CD4-positive, alpha-beta T cell treated with Interleukin-17A for 4 hours (primary cell): ENCODE measurements around the gene PRSS8.
"Not testable (repeated sequence)": the region's sequence is repeated elsewhere in the genome, so short reads cannot be mapped to it uniquely, and the experiment has no call there.

Experiments used
- DNase-seq: peaks from one replicate; pipeline ENCODE4 v3.0.0-alpha.2; 2020; ENCODE audit warnings: mixed read lengths

The PRSS8 gene

DNA sequence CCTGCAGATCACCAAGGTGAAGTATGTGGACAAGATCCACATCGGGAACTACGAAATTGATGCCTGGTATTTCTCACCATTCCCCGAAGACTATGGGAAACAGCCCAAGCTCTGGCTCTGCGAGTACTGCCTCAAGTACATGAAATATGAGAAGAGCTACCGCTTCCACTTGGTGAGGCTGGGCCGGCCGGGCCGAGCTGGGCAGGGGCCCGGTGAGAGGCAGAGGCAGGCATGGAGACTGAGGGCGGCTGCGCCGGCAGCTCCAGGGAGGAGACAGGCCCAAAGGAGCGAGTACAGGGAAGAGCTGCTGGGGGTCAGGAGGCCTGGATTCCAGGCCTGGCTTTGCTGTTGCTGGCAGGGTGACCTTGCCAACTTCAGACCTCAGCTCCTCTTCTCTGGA, 8.3 kb downstream of the PRSS8 start:
- DNase-seq, result no peak

DNA sequence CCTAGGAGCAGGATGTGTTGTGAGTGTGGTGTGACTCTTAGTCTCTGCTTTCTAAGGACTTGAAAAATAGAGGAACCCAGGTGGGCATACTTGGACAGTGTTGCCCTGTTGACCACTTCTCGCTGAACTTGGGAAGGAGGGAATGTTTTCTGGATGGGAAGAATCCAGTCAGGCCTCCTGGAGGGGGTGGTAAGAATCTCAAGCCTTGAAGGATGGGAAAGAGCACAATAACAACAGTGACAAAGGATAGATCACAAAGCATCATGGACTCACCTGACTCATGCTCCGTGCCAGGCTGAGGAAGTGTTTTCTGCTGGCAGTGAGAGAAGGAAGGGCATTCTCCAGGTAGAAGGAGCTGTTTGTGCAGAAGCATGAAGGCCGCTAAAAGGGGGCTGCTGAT, 9.7 kb downstream of the PRSS8 start:
- DNase-seq, result no peak

DNA sequence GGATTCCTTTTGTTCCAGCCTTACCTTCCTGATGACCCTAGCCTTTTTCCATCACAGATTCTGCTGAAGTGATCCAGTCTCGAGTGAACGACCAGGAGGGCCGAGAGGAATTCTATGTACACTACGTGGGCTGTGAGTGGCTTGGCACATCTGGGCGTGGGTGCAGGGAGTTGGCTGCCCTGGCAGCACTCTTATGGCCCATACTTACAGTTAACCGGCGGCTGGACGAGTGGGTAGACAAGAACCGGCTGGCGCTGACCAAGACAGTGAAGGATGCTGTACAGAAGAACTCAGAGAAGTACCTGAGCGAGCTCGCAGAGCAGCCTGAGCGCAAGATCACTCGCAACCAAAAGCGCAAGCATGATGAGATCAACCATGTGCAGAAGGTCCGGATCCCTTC, 15.4 kb downstream of the PRSS8 start:
- no peak for DNase-seq

DNA sequence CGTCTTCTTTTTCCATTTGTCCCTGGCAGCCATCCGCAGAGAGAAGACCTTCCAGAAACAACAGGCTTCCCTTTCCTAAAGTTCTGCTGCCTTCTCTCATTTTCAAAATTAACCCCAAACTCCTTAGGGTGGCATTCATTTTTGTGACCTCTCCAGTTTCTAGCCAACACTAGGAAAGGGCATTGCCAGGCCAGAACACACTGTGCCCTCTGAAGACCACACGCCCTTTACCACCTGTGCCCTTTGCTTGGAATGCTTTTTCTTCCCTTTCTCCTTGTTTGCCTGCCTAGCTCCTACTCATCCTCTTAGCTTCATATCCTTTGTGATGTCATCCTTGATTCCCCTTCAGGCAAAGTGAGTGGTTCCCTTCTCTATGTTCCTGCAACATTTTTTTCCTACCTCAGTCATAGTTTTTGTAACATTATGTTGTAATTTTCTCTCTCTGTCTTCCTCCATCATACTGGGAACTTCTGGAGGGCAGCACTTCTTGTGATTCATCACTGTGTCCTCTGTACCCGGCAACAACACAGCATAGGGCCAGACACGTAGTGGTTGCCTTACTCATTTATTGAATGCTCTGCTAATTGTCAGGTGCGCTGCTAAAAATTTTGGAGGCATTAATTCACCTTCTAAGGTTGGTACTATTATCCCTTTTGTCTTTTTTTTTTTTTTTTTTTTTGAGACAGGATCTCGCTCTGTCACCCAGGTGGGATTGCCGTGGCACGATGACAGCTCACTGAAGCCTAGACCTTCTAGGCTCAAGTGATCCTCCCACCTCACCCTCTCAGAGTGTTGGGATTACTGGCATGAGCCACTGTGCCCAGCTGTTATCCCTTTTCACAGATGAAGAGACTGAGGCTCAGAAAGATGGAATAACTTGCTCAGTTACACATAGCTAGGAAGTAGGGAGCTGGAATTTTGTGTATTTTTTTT, 17.0 kb downstream of the PRSS8 start:
- no peak for DNase-seq

DNA sequence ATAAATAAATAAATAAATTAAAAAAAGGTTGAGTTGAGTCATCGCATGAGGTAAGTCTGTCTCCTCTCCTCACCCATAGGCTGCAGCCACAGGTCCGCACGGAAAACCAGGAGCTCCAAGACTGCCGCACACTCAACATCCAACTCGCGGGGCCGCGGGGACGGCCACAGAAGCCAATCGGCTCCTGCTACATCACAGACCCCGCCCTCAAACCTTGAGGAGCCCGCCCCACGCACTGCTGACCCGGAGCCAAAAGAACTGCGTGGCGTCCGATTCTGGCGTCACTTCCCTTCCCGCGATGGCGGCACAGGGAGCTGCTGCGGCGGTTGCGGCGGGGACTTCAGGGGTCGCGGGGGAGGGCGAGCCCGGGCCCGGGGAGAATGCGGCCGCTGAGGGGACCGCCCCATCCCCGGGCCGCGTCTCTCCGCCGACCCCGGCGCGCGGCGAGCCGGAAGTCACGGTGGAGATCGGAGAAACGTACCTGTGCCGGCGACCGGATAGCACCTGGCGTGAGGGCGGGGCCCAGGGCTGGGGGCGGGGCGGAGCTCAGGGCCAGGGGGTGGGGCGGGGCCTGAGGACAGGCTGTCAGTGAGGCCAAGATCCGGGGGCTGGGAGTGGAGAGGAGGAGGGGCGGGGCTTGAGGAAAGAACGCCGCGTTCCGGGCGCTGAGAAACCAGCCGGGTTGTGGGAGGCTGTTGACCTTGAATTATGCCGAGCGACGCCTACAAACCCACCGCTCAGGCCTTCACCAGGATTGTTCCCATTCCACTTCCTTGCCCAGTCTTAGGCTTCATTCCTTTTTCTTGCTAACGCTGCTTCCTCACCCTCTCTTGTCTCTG, 17.9 kb downstream of the PRSS8 start, which contains the start of gene KAT8:
Gene KAT8 (plus strand): TSS at position 281 of the 839 bp plus-strand sequence. CDS start 18 bp downstream, at position 299.
- DNase-seq, result peak; percentile 99

DNA sequence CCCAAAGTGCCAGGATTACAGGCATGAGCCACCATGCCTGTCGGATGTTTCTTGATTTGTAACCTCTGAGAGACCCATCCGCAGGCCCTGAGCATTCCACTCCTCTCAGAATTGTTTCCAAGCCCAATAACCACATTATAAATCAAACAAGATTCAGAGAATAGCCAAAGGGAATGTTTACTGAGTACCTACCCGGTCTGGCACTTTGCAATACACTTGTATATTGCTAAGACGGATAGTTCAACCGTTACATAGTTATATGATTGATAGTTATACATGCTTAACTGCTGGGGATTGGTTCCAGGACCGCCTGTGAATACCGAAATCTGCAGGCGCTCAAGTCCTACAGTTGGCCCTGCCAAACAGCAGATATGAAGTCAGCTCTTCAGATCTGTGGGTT, 21.1 kb downstream of the PRSS8 start:
- DNase-seq, result no peak

DNA sequence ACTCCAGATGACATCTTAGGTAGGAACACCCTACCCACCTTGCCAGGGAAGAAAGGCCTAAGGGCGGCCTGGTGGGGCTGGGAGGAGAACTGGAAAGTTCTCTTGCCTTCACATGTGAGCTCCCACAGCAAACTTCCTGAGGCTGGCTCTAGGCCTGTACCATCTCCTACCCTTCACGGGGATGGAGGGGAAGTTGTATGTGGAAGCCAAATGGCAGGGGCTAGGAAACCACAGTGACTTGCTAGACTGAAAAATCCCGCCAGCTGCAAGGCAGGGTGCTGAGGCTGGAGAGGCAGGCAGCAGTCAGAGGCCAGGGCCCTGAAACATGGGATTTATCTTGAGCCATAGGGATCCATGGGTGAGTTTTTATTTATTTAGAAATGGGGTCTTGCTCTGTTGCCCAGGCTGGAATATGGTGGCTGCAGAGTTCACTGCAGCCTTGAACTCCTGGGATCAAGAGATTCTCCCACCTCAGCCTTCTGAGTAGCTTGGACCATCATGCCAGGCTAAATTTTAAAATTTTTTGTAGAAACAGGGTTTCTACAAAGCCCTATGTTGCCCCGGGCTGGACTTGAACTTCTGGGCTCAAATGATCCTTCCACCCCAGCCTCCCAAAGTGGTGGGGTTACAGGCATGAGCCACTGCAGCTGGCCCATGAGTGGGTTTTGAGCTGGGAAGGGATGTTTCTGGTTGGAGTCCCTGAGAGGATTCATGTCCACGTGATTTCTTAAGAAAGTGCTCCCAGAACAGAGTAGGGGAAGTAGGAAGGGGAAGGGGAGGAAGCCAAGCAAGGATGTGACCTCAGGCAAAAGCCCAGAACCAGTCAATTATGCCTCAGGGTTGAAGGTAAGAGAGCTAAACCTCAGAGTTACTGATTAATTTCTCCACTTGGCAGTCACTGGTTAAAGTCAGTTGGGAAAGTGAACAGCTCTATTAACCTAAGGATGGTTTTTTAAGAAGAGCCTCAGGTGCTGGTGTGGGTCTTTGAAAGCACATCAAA, 22.1 kb downstream of the PRSS8 start:
- DNase-seq, result no peak

DNA sequence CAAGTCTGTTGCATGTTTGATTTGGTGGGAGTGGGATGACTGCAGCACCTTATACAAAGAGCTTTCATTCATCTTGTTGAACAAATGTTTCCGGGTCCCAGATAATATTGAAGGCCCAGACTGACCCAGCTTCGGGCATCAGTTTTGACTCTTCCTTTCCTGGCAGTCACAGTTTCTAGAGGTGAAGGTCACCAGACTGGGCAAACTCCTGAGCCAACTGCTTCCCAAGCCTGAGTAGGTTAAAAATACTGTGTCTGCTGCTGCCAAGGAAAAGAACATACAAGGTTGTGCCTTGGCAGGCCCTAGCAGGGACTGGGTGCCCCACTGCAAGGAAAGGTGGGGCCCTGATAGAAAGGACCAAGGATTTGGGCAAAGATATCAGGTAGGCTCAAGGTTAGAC, 22.8 kb downstream of the PRSS8 start:
- no peak for DNase-seq

DNA sequence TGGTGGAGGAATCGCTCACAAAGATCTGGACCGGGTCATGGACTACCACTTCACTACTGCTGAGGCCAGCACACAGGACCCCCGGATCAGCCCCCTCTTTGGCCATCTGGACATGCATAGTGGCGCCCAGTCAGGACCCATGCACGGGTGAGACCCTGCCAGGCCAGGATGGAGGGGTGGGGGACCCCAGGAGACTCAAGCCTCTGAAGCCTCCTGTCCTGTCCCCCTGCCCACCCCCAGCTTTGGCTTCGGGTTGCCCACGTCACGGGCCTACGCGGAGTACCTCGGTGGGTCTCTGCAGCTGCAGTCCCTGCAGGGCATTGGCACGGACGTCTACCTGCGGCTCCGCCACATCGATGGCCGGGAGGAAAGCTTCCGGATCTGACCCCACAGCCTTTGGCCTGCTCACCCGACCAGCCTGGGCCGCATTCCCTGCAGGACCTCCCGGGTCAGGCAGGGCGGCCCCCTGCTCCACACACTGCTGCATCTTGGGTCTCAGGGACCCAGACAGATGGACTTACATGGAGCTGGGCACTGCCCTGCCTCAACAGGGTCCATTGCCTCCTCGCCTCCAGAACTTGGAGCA, 23.6 kb downstream of the PRSS8 start:
- no peak for DNase-seq

DNA sequence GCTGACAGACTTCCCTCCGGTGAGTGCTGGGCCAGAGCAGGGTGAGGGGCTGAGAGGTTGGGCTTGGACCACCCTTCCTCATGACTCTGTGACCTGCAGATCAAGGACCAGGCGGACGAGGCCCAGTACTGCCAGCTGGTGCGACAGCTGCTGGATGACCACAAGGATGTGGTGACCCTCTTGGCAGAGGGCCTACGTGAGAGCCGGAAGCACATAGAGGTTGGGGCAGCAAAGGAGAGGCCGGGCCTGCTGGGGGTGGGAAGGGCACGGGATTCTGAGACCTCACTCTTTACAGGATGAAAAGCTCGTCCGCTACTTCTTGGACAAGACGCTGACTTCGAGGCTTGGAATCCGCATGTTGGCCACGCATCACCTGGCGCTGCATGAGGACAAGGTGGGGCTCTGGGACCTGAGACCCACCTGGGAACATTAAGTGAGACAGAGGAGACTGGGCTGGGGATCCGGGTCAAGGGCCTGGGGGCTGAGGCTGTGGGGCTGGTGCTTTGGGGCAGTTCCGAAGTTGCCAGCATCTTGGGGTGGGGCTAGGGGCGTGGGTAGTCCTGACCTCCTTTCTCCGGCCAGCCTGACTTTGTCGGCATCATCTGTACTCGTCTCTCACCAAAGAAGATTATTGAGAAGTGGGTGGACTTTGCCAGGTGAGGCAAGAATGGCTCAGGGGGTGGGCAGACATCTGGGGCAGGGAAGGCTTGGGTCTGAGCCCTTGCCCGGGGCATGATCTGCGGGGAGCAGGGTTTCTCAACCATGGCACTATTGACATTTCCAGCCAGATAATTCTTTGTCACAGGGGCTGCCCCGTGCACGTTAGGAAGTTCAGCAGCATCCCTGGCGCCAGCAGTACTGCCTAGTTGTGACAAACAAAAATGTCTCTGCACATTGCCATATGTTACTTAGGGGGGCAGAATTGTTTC, 25.2 kb downstream of the PRSS8 start:
- DNase-seq, result no peak

DNA sequence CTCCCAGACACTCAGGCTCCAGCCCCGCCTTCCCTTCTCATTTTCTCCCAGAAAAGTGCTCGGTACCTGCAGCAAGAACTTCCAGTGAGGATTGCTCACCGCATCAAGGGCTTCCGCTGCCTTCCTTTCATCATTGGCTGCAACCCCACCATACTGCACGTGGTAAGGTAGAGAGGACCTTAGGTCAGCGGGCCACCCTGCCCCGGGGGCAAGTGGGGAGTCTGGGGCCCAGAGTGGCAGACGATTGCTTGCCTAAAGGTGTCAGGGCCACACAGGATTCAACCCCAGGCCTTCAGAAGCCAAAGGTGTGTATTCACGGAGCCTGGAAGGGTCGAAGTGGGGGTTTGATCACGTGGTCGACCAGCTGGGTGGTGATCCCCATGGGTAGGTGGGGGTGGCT, 25.9 kb downstream of the PRSS8 start:
- no peak for DNase-seq

DNA sequence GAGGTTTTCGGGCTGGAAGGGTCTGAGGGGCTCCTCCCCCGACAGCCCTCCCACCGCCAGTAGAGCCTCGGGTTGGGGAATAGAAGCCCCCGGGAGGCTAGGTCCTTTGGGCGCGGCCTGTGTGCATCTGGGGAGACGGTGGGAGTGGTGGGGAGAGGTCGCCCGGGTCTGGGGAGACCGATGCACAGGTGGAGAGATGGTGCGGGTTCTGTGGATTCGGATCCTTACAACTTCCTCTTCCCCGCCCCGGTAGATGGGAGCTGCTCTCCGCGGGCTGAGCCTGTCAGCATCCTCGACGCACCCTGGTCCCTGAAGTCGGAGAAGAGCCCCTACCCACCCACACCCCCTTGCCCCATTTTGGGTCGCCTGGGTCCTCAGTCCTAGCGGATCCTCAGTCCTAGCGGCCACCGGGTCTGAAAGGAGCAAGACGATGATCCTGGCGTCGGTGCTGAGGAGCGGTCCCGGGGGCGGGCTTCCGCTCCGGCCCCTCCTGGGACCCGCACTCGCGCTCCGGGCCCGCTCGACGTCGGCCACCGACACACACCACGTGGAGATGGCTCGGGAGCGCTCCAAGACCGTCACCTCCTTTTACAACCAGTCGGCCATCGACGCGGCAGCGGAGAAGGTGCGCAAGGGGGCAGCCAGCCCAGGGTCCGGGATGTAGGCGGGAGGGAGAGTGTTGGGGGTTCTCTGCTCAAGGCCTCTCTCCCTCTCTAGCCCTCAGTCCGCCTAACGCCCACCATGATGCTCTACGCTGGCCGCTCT, 26.6 kb downstream of the PRSS8 start:
- DNase-seq, result no peak

DNA sequence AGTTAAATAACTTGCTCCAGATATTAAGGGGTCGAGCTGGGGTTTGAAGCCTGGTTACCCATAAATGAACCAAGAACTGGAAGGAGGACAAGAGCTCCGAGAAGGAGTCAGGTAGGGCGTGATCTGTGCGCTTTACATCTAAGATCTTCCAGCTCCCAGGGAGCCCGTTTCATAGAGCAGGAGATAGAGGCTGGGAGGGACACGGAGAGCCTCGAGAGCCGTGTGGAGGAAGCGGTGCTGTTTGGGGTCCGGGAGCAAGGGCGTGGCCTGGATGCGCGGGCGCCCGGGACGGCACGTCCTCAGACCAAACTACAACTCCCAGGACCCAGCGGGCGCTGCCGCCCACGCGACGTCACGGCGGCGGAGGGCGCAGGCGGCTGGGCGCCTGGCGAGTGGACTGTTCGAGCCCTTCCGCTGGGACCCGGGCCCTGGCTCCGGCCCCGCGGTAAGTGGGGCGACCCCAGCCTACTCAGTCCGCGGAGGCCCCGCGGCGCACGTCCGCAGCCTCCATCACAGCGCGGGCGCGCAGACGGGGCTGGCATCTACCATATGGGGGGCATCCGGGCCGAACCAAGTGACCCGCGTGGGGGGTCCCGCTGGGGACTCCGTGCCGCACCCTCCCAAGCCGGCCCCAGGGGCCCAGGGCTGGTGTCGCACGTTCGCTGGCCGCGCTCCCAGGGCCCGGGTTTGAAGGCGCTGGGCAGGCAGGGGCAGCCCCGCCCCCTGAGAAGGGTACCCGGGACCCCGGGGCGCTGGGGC, 27.3 kb downstream of the PRSS8 start, which contains the start of gene BCKDK:
Gene BCKDK (plus strand): TSS at position 352 of the 759 bp plus-strand sequence. CDS start 838 bp downstream, outside the sequence.
- peak; percentile 76 for DNase-seq

DNA sequence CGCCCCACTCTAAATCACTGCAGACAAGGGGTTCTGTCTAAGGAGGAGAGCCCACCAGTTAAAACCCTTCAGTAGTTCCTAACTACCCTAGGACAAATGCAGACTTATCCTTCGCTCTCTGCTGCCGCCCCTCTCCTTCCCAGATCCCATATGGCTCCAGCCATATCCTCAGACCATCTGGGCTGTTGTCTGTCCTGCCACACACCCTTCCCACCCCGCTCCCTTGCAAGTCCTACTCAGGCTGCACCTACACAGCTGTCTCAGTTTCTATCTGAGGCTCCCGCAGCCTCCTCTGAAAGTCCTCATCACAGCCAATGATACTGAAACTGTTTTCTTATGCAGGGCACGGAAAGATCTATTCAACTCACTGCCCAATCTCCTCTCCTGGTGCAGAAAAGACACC, 28.1 kb downstream of the PRSS8 start:
- DNase-seq, result no peak

DNA sequence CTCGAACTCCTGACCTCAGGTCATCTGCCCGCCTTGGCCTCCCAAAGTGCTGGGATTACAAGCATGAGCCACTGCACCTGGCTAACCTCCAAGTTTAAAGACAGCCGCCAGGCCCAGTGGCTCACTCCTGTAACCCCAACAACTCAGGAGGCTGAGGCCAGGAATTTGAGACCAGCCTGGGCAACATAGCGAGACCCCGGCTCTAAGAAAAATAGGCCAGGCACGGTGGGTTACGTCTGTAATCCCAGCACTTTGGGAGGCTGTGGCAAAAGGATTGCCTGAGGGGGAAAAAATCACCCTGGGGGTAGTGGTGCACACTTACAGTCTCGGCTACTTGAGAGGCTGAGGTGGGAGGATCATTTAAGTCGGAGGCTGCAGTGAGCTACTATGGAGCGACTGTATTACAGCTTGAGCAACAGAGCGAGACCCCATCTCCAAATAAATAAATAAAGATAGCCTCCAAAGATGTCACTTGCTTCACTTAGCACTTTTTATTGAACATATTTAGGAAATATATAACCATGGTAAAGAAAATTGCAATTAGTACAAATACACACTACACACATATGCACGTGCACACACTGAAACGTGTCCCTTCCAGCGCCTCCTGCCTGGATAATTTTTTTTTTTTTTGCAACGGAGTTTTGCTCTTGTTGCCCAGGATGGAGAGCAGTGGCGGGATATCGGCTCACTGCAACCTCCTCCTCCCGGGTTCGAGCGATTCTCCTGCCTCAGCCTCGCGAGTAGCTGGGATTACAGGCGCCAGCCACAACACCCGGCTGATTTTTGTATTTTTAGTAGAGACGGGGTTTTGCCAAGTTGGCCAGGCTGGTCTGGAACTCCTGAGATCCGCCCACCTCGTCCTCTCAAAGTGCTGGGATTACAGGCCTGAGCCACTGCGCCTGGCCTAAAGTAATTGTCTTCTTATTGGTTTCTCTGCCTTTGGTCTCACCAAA, 28.7 kb downstream of the PRSS8 start:
- no peak for DNase-seq

DNA sequence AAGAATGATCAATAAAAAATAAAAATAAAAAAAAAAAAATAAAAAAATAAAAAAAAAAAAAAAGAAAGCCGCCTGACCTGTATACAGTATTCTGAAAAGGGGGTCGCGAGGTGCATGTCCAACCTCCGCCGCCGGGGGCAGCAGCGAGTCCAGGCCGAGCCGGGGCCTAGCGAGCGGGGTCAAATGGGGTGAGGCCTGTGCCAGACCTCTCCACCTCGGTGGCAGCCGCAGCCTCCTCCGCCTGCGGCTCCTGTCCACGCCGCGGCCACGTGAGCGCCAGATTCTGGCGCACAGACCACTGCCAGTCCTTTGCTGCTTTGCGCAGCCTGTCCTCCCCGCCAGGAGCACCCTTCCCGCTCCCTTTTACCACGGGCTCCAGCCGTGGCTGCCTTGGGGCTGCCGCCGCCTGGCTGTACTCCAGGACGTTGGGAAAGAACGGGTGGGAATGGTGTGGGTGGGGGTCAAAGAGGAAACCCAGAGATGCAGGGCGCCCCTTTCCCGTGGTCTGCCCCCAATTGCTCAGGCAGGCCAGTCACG, 29.8 kb downstream of the PRSS8 start:
- DNase-seq, result peak; percentile 83

DNA sequence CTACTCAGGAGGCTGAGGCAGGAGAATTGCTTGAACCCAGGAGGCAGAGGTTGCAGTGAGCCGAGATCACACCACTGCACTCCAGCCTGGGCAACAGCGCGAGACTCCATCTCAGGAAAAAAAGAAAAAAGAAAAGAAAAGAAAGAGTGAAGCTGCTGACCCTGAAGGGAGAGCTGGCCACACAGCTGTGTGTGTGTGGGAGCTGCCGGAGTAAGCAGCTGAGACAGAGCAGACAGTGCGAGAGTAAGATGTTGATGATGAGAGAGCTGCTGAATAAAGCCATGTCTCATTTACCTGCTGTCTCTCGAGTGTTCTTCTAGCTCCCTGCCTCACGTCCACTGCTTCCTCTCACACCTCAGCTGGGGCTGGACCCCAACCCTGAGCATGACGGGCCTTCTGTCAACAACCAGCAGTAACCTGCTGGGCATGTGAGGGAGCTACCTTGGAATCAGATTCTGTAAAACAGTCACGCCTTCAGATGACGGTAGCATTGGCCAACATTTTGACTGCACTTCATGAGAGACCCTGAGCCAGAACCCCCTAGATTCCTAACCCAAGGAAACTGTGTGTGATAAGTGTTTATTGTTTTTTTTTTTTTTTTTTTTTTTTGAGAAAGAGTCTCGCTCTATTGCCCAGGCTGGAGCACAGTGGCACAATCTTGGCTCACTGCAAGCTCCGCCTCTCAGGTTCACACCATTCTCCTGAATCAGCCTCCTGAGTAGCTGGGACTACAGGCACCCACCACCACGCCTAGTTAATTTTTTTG, 34.5 kb downstream of the PRSS8 start:
- not testable (repeated sequence) for DNase-seq
